Mesendoderm (in vitro differentiated cells): ENCODE data around the gene KCNH3.
A peak's percentile ranks its signal among the peaks of the same experiment; 100 is the strongest.

Experiments used
- DNase-seq: peaks from one replicate; pipeline ENCODE4 v3.0.0; 2013
- H2AK5ac ChIP-seq: 2 replicates; pipeline ENCODE4 v1.6.1; 2013; ENCODE audit warnings: low read length, inconsistent platforms
- H2BK120ac ChIP-seq: 2 replicates; pipeline ENCODE4 v1.6.1; 2013; ENCODE audit warnings: low read depth, mild to moderate bottlenecking, low read length, moderate library complexity, mixed read lengths
- H2BK15ac ChIP-seq: replicated peaks from 2 replicates; pipeline ENCODE4 v1.6.1; 2013; ENCODE audit warnings: low read depth, mild to moderate bottlenecking, moderate library complexity
- H2BK5ac ChIP-seq: 2 replicates; pipeline ENCODE4 v1.6.1; 2013; ENCODE audit warnings: low read length, inconsistent platforms
- H3K18ac ChIP-seq: 2 replicates; pipeline ENCODE4 v1.6.1; 2013; ENCODE audit warnings: mild to moderate bottlenecking, low read length, mixed read lengths
- H3K23ac ChIP-seq: one replicate; pipeline ENCODE4 v1.6.1; 2013; ENCODE audit warnings: low read length
- H3K27ac ChIP-seq: 2 replicates; pipeline ENCODE4 v1.5.1; 2013; ENCODE audit warnings: low read depth, mild to moderate bottlenecking, inconsistent platforms, low read length, moderate library complexity
- H3K27me3 ChIP-seq: 2 replicates; pipeline ENCODE4 v1.6.1; 2013; ENCODE audit warnings: low read length, control low read depth, mild to moderate bottlenecking, inconsistent platforms; ENCODE audit not compliant: insufficient read depth, poor library complexity
- H3K36me3 ChIP-seq: 2 replicates; pipeline ENCODE4 v1.6.1; 2013; ENCODE audit warnings: low read length, inconsistent platforms; ENCODE audit not compliant: control insufficient read depth, insufficient read depth
- H3K4ac ChIP-seq: one replicate; pipeline ENCODE4 v1.6.1; 2013; ENCODE audit warnings: low read depth, mild to moderate bottlenecking, low read length, moderate library complexity
- H3K4me1 ChIP-seq: 2 replicates; pipeline ENCODE4 v1.6.1; 2013; ENCODE audit warnings: low read depth, low read length, inconsistent platforms; ENCODE audit not compliant: control insufficient read depth
- H3K4me2 ChIP-seq: 2 replicates; pipeline ENCODE4 v1.6.1; 2013; ENCODE audit warnings: low read length
- H3K4me3 ChIP-seq: 2 replicates; pipeline ENCODE4 v1.5.1; 2013; ENCODE audit warnings: mild to moderate bottlenecking, low read length
- H3K56ac ChIP-seq: one replicate; pipeline ENCODE4 v1.6.1; 2013; ENCODE audit warnings: low read length
- H3K79me1 ChIP-seq: 2 replicates; pipeline ENCODE4 v1.6.1; 2013; ENCODE audit warnings: low read length, inconsistent platforms
- H3K79me2 ChIP-seq: 2 replicates; pipeline ENCODE4 v1.6.1; 2013; ENCODE audit warnings: mild to moderate bottlenecking, low read length; ENCODE audit not compliant: control insufficient read depth, insufficient read depth
- H3K9ac ChIP-seq: 2 replicates; pipeline ENCODE4 v1.6.1; 2013; ENCODE audit warnings: low read length, inconsistent platforms
- H4K5ac ChIP-seq: one replicate; pipeline ENCODE4 v1.6.1; 2013; ENCODE audit warnings: low read length
- H4K8ac ChIP-seq: one replicate; pipeline ENCODE4 v1.6.1; 2013; ENCODE audit warnings: low read depth, mild to moderate bottlenecking, control low read depth, low read length, moderate library complexity
- WGBS: extraction: QIAGEN DNeasy Blood & Tissue Kit; methylation state at CpG from one replicate; pipeline ENCODE4 v1.1.7; 2013; ENCODE audit warnings: low lambda C conversion rate, missing lambda C conversion rate; ENCODE audit not compliant: insufficient coverage; ENCODE audit errors: extremely low coverage; 5-methylcytosine and 5-hydroxymethylcytosine counted together

Gene KCNH3

DNA sequence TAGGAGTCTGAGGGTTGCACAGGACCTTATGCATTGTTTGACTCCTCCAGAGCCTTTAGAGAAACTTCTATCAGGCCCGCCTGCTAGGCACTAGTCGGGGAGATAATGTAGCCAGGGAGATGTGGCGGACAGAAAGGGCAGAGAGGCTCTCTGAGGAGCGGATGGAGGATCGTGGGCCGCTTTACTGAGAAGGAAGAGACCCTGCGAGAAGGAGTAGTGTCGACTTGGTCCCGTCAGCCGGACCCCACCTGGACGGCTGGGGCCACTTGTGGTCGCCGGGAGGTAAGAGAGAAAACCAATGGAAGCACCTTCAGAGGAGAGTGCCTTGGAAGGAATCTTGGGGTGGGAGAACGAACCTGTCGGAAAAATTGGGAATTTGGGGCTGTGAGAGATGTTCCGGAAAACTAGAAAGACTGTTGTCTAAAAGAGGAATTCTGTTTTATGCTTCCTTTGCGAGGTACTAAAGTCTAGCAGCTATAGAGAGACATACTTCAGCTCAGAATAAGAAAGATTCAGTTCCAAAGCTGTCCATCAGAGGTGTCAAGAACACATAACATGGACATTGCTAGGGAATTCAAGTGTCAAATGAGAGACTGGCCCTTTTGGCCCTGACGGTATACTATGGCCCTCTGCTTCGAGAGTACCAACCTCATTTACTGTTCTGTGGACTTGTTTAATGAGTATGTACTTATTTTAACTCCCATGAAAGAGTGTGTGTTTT lies 29.8 kb downstream of the KCNH3 start:
- Histone ChIP-seq H3K4me1 (peaks cover 4% of the 10 kb centered on the region), H2BK120ac (no peak overlapping the region), H2BK15ac (no peak overlapping the region), H2BK5ac (no peak overlapping the region), H3K9ac (peak overlapping the region; percentile 100), H3K23ac (no peak overlapping the region), H3K27me3 (no peaks in the 10 kb centered on the region), H4K5ac (no peak overlapping the region), H3K27ac (peak overlapping the region; percentile 11), H3K4me3 (peak overlapping the region; percentile 100), H2AK5ac (no peak overlapping the region), H3K18ac (no peak overlapping the region), H3K36me3 (no peaks in the 10 kb centered on the region), H3K79me2 (peaks cover 13% of the 10 kb centered on the region), H3K4ac (no peak overlapping the region), H3K79me1 (peaks cover 22% of the 10 kb centered on the region), H3K4me2 (peak overlapping the region; percentile 10), H3K56ac (peak overlapping the region; percentile 100), H4K8ac (peak overlapping the region; percentile 68)
- DNase-seq, result no peak
- no CpG with 5 or more reads among the region's 19 CpGs for WGBS

DNA sequence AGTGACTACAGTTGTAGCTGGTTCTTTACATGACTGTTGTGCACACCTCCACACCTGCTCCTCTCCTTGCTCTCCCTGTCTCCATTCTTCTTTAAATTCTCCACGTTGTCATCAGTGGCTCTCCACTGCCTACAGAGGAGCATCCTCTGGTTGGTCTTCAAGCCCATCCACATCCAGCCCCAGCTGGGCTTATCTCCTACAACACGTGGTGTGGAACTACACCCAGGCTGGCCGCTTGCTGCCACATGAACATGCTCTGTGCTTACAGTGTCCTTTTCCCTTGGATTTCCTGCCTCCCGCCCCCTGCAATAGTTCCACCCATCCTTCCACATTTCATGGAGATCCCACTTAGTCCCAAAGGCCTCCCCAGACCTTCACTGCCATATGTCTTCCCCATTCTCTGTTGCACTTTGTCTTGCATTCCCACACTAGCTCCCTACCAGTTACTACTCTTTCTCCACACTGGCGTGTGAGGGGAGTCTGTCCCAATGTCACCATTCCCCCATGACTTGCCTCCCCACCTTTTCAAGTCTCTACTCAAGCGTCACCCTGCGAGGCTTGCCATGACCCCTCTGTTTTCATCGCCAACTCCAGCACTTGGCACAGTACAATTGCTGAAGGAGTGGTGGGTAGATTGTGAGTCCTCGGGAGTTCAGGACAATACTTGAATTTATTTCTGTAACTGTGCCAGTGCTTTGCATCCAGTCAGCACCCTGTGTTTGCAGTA lies 38.9 kb downstream of the KCNH3 start:
- Histone ChIP-seq H2BK5ac (no peak overlapping the region), H3K4me3 (no peak overlapping the region), H3K27me3 (no peaks in the 10 kb centered on the region), H3K79me2 (no peaks in the 10 kb centered on the region), H3K4ac (no peak overlapping the region), H3K18ac (no peak overlapping the region), H3K27ac (no peak overlapping the region), H3K9ac (no peak overlapping the region), H2BK120ac (no peak overlapping the region), H3K4me1 (no peaks in the 10 kb centered on the region), H3K4me2 (no peak overlapping the region), H3K79me1 (peaks cover 7% of the 10 kb centered on the region), H2BK15ac (no peak overlapping the region), H2AK5ac (no peak overlapping the region), H3K23ac (no peak overlapping the region), H4K8ac (no peak overlapping the region), H4K5ac (no peak overlapping the region), H3K36me3 (no peaks in the 10 kb centered on the region), H3K56ac (no peak overlapping the region)
- no peak for DNase-seq
- no CpG with 5 or more reads among the region's 9 CpGs for WGBS

DNA sequence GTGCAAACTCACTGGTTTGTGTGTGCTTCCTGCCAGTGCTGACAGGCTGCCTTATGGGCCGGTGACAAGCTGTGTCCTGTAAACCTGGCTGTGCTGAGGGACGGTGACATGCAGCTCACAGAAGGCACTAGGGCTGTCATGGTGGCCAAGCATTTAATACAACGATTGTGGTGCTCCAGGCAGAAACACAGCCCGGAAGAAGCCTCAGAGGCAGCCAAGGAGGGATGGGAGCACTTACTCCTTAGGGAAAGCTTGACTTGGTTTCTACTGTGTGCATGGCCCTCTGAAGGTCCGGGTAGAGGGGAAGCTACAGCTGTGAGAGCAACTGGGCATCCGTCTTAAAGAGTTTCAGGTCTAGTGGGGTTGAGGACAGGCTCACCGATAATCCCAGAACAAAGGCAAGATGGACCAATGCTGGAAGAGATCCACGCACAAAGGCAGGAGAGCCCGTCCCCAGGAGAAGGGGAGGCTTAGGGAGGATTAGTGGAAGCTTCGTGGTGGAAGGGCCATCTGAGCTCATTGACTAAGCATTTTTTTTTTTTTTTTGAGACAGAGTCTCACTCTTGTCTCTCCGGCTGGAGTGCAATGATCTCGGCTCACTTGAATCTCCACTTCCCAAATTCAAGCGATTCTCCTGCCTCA lies 39.8 kb downstream of the KCNH3 start:
- H4K5ac ChIP-seq, result no peak overlapping the region
- no peak overlapping the region for H3K27ac ChIP-seq
- H3K56ac ChIP-seq, result no peak overlapping the region
- no peaks in the 10 kb centered on the region for H3K36me3 ChIP-seq
- H3K79me1 ChIP-seq, result peaks cover 6% of the 10 kb centered on the region
- no peak overlapping the region for H2BK120ac ChIP-seq
- no peak for DNase-seq
- H4K8ac ChIP-seq, result no peak overlapping the region
- no CpG with 5 or more reads among the region's 13 CpGs for WGBS
- no peaks in the 10 kb centered on the region for H3K27me3 ChIP-seq
- no peaks in the 10 kb centered on the region for H3K79me2 ChIP-seq
- no peak overlapping the region for H3K18ac ChIP-seq
- H3K23ac ChIP-seq, result no peak overlapping the region
- no peak overlapping the region for H3K4me3 ChIP-seq
- H3K4ac ChIP-seq, result no peak overlapping the region
- H3K4me2 ChIP-seq, result no peak overlapping the region
- H2AK5ac ChIP-seq, result no peak overlapping the region
- H3K4me1 ChIP-seq, result no peaks in the 10 kb centered on the region
- H3K9ac ChIP-seq, result no peak overlapping the region
- H2BK15ac ChIP-seq, result no peak overlapping the region
- no peak overlapping the region for H2BK5ac ChIP-seq

DNA sequence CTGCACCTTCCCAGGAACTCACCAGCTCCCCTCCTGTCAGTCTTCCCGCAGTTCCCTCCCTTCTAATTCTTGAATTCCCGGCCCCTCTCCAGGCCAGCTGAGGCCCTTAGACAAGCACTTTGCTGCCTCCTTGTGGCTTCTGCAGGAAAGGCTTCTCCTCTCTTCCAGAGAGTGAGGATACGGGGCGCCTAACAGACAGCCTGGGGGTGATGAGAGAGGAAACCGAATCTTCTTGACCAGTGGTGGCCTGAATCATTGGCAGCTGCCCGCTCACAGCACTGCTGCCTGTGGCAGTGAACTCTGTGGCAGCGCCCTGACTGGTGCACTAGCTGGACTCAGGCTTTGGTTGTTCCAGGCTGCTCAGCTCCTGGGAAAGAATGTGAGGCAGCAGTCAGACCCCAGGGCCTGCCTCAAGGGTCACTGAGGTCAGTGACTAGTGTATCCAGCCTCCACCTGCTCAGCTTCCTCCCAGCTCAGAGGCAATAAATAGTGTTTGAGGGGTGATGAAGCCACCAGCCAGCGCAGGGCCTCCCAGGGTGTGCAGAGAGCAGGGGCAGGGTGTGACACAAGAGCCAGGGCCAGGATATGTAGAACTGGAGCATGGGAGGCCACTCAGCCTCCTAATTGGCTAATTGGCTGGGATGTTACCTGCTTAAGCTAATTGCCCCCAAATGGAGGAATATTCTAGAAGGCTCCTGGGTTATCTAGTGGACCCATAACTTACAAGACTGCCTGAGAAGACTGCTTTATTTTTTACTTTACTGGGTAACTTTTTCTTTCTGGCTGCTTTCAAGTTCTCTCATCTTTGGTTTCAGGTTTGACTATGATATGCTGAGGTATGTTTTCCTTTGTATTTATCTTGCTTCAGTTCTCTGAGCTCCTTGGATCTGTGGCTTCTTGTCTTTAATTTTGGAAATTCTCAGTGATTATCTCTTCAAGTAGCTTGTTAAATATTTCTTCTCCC lies 42.0 kb downstream of the KCNH3 start:
- no peak overlapping the region for H2AK5ac ChIP-seq
- H3K18ac ChIP-seq, result no peak overlapping the region
- no peak overlapping the region for H2BK15ac ChIP-seq
- H3K36me3 ChIP-seq, result no peaks in the 10 kb centered on the region
- no peak overlapping the region for H3K4me2 ChIP-seq
- H2BK5ac ChIP-seq, result no peak overlapping the region
- no CpG with 5 or more reads among the region's 8 CpGs for WGBS
- no peak overlapping the region for H2BK120ac ChIP-seq
- no peak overlapping the region for H3K23ac ChIP-seq
- H3K4me3 ChIP-seq, result no peak overlapping the region
- no peak overlapping the region for H4K5ac ChIP-seq
- H4K8ac ChIP-seq, result no peak overlapping the region
- no peaks in the 10 kb centered on the region for H3K79me2 ChIP-seq
- H3K27ac ChIP-seq, result no peak overlapping the region
- H3K4me1 ChIP-seq, result no peaks in the 10 kb centered on the region
- H3K27me3 ChIP-seq, result no peaks in the 10 kb centered on the region
- no peak overlapping the region for H3K4ac ChIP-seq
- DNase-seq, result peak; percentile 95
- peaks cover 6% of the 10 kb centered on the region for H3K79me1 ChIP-seq
- H3K56ac ChIP-seq, result peak overlapping the region; percentile 47
- H3K9ac ChIP-seq, result no peak overlapping the region

GRCh38 chr12:49582201-49582600 lies 43.4 kb downstream of the KCNH3 start:
- no peak overlapping the region for H2BK120ac ChIP-seq
- no peak overlapping the region for H3K56ac ChIP-seq
- H3K4me3 ChIP-seq, result no peak overlapping the region
- no peak for DNase-seq
- H4K5ac ChIP-seq, result no peak overlapping the region
- H3K79me2 ChIP-seq, result no peaks in the 10 kb centered on the region
- no peak overlapping the region for H4K8ac ChIP-seq
- no peaks in the 10 kb centered on the region for H3K36me3 ChIP-seq
- no peak overlapping the region for H3K27ac ChIP-seq
- H2AK5ac ChIP-seq, result no peak overlapping the region
- H3K4ac ChIP-seq, result no peak overlapping the region
- no peaks in the 10 kb centered on the region for H3K27me3 ChIP-seq
- WGBS, result no CpG with 5 or more reads among the region's 1 CpG
- H3K4me1 ChIP-seq, result no peaks in the 10 kb centered on the region
- H3K4me2 ChIP-seq, result no peak overlapping the region
- peaks cover 2% of the 10 kb centered on the region for H3K79me1 ChIP-seq
- no peak overlapping the region for H2BK5ac ChIP-seq
- no peak overlapping the region for H3K23ac ChIP-seq
- no peak overlapping the region for H3K18ac ChIP-seq
- H2BK15ac ChIP-seq, result no peak overlapping the region
- H3K9ac ChIP-seq, result no peak overlapping the region
